Muscle of leg (tissue), 11 donors: ENCODE measurements around the gene CAV2. TPM values are rescaled to one million over a fixed set of nuclear protein-coding genes. Genes with fewer than 3 reads are reported as not detected.

Experiments
- DNase-seq: peaks from one replicate; pipeline ENCODE4 v3.0.0; 2013
- H3K27ac ChIP-seq: one replicate; pipeline ENCODE4 v1.5.1; 2013; ENCODE audit warnings: mild to moderate bottlenecking, low read length, control low read depth
- H3K27me3 ChIP-seq: one replicate; pipeline ENCODE4 v1.6.1; 2013; ENCODE audit warnings: low read length; ENCODE audit not compliant: control insufficient read depth, insufficient read depth
- H3K36me3 ChIP-seq: one replicate; pipeline ENCODE4 v1.6.1; 2013; ENCODE audit warnings: low read length; ENCODE audit not compliant: control insufficient read depth, insufficient read depth
- H3K4me1 ChIP-seq: one replicate; pipeline ENCODE4 v1.6.1; 2013; ENCODE audit warnings: low read length; ENCODE audit not compliant: control insufficient read depth, insufficient read depth
- H3K4me3 ChIP-seq: one replicate; pipeline ENCODE4 v1.5.1; 2013; ENCODE audit warnings: low read length, control low read depth
- H3K9me3 ChIP-seq: replicated peaks from 2 replicates; pipeline ENCODE4 v1.6.1; 2013; ENCODE audit warnings: low read depth, low read length; ENCODE audit not compliant: control insufficient read depth
- WGBS: methylation state at CpG from one replicate; pipeline ENCODE4 v1.1.5; 2013; ENCODE audit warnings: missing lambda C conversion rate; ENCODE audit not compliant: insufficient coverage; 5-methylcytosine and 5-hydroxymethylcytosine counted together
- polyA plus RNA-seq, 8 donors: library from polyadenylated mRNA; unstranded; fragments of 120-200 nt; gene quantifications; one replicate each; pipeline versions ENCODE4 v1.2.1 to v1.2.3, GENCODE V29; 2013; ENCODE audit warnings: inconsistent platforms in 1 of 8, low replicate concordance in 1 of 8; ENCODE audit not compliant: insufficient read length in 8 of 8, insufficient read depth in 1 of 8
- total RNA-seq: library from RNA; stranded (reverse); fragments of 120-200 nt; gene quantifications from one replicate; pipeline ENCODE4 v1.2.4, GENCODE V29; 2013

The CAV2 gene
- total and polyA plus RNA-seq, 9 donors: 33.6 to 50.3 (median 39.3) TPM

- no peak overlapping the region for H3K4me3 ChIP-seq
- DNase-seq: no peak
- no peaks in the 10 kb centered on the region for H3K4me1 ChIP-seq
- no CpG with 5 or more reads among the region's 3 CpGs for WGBS
- no peaks in the 10 kb centered on the region for H3K9me3 ChIP-seq
- no peak overlapping the region for H3K27ac ChIP-seq
- no peaks in the 10 kb centered on the region for H3K36me3 ChIP-seq
- H3K27me3 ChIP-seq: no peaks in the 10 kb centered on the region
Measured at GRCh38 chr7:116492654-116493109, 6.9 kb upstream of the CAV2 start.

DNA sequence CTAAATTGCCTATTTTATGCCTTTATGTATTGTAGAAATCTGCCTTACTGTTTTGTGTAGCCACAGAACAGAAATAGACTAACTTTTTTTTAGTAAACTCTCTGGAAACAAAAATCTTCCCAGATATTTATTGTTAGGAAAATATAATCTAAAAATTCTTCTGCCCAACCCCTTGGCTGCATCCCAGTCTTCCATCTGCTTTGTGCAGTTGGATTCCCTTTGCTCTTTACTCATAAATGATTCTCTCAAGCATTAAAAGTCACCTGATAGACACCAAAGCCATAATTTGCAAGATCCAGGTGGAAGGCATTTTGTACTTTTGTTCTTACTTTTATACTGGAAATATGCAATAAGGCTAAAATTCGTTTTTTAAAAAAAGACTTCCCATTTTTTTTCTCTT, 6.1 kb upstream of the CAV2 start:
- Histone ChIP-seq H3K27me3 (no peaks in the 10 kb centered on the region), H3K27ac (peak overlapping the region; percentile 56), H3K36me3 (no peaks in the 10 kb centered on the region), H3K4me1 (no peaks in the 10 kb centered on the region), H3K4me3 (no peak overlapping the region), H3K9me3 (no peaks in the 10 kb centered on the region)
- DNase-seq: peak; percentile 84
- WGBS: no CpG with 5 or more reads among the region's 1 CpG

- no peaks in the 10 kb centered on the region for H3K9me3 ChIP-seq
- no peak overlapping the region for H3K4me3 ChIP-seq
- peaks cover 3% of the 10 kb centered on the region for H3K27me3 ChIP-seq
- H3K4me1 ChIP-seq: peaks cover 5% of the 10 kb centered on the region
- no CpG with 5 or more reads among the region's 2 CpGs for WGBS
- H3K27ac ChIP-seq: no peak overlapping the region
- H3K36me3 ChIP-seq: no peaks in the 10 kb centered on the region
- no peak for DNase-seq
Measured at GRCh38 chr7:116494472-116494871, 5.1 kb upstream of the CAV2 start.

DNA sequence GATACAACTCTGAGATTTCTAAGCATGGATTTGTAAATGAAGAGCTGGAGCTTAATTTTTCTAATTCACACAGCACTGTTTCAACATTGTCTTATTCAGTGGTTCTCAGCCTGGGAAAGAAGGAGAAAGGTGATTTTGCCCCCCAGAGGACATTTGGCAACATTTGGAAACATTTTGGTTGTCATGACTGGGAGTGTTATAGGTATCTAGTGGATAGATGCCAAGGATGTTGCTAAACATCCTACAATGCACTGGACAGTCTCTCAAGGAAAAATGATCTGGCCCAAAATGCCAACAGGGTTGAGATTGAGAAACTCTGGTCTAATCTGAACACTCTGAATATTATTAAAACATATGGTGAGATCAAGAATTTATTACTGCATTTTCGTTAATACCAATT, 3.8 kb upstream of the CAV2 start:
- Histone ChIP-seq H3K4me1 (peaks cover 10% of the 10 kb centered on the region), H3K36me3 (no peaks in the 10 kb centered on the region), H3K9me3 (no peaks in the 10 kb centered on the region), H3K4me3 (no peak overlapping the region), H3K27ac (no peak overlapping the region), H3K27me3 (peaks cover 3% of the 10 kb centered on the region)
- no CpG with 5 or more reads among the region's 1 CpG for WGBS
- no peak for DNase-seq

DNA sequence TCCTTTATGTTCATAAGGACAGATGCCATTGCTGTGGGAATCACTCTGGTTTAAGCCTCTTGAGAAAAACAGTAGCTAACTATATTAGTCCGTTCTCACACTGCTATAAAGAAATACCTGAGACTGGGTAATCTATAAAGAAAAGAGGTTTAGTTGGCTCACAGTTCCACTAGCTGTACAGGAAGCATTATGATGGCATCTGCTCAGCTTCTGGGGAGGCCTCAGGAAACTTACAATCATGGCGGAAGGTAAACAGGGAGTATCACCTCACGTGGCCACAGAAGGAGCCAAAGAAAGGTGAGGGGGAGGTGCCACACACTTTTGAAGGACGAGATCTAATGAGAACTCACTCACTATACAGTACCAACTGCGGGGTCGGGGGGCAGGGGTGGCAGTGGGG, 2.9 kb upstream of the CAV2 start:
- Histone ChIP-seq H3K27ac (no peak overlapping the region), H3K4me1 (peaks cover 11% of the 10 kb centered on the region), H3K9me3 (no peaks in the 10 kb centered on the region)

GRCh38 chr7:116497708-116498107, 1.8 kb upstream of the CAV2 start:
- no peak for DNase-seq
- H3K36me3 ChIP-seq: no peaks in the 10 kb centered on the region
- no CpG with 5 or more reads among the region's 1 CpG for WGBS
- H3K27me3 ChIP-seq: peaks cover 3% of the 10 kb centered on the region
- no peak overlapping the region for H3K27ac ChIP-seq
- no peak overlapping the region for H3K4me3 ChIP-seq
- no peaks in the 10 kb centered on the region for H3K9me3 ChIP-seq
- H3K4me1 ChIP-seq: peaks cover 11% of the 10 kb centered on the region

More for the DNA sequence above, 2.9 kb upstream of the CAV2 start:
- WGBS: 100% methylated on average over 1 of the region's 6 CpGs
- DNase-seq: no peak
- H3K36me3 ChIP-seq: no peaks in the 10 kb centered on the region
- H3K27me3 ChIP-seq: peaks cover 3% of the 10 kb centered on the region
- H3K4me3 ChIP-seq: no peak overlapping the region

DNA sequence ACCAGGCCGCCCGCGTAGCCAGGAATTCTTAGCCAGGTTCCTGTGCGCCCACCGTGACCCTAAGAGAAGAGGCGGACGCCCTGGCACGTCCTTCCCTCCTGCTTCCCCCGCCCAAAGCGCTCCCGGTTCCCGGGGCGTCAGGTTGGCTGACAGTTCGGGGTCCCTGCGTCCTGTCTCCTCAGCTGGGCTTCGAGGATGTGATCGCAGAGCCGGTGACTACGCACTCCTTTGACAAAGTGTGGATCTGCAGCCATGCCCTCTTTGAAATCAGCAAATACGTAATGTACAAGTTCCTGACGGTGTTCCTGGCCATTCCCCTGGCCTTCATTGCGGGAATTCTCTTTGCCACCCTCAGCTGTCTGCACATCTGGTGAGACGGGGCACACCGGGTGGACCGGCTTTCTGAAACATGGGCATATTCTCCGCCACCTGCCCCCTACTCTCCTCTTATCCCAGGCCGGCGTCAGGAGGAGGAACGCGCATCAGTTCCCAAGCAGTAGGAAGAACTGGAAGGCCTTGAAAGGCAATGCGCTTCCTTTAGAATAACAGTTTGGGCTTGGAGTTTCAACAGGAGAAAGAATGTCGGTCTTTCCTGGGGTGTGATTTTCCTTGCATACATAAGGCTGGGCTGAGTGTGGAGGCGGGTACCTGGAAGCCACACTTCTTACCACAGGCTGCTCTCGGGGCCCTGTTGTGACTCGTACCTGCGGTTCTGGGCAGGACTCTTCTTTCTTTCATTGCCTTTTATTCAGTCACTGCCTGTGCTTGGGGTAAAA, 728 bp downstream of the CAV2 start:
- peak overlapping the region; percentile 75 for H3K4me3 ChIP-seq
- 1% methylated on average over 26 of the region's 36 CpGs for WGBS
- H3K9me3 ChIP-seq: no peaks in the 10 kb centered on the region
- DNase-seq: peak; percentile 51
- H3K27ac ChIP-seq: peak overlapping the region; percentile 81
- peaks cover 3% of the 10 kb centered on the region for H3K27me3 ChIP-seq
- peaks cover 11% of the 10 kb centered on the region for H3K4me1 ChIP-seq
- H3K36me3 ChIP-seq: no peaks in the 10 kb centered on the region

- H3K36me3 ChIP-seq: no peaks in the 10 kb centered on the region
- no peak for DNase-seq
- H3K4me1 ChIP-seq: peaks cover 11% of the 10 kb centered on the region
- H3K27ac ChIP-seq: peak overlapping the region; percentile 81
- peak overlapping the region; percentile 3 for H3K4me3 ChIP-seq
- H3K27me3 ChIP-seq: peaks cover 3% of the 10 kb centered on the region
- H3K9me3 ChIP-seq: no peaks in the 10 kb centered on the region
- 60% methylated on average over 1 of the region's 5 CpGs for WGBS
Measured at GRCh38 chr7:116501425-116502167, 2.1 kb downstream of the CAV2 start.

DNA sequence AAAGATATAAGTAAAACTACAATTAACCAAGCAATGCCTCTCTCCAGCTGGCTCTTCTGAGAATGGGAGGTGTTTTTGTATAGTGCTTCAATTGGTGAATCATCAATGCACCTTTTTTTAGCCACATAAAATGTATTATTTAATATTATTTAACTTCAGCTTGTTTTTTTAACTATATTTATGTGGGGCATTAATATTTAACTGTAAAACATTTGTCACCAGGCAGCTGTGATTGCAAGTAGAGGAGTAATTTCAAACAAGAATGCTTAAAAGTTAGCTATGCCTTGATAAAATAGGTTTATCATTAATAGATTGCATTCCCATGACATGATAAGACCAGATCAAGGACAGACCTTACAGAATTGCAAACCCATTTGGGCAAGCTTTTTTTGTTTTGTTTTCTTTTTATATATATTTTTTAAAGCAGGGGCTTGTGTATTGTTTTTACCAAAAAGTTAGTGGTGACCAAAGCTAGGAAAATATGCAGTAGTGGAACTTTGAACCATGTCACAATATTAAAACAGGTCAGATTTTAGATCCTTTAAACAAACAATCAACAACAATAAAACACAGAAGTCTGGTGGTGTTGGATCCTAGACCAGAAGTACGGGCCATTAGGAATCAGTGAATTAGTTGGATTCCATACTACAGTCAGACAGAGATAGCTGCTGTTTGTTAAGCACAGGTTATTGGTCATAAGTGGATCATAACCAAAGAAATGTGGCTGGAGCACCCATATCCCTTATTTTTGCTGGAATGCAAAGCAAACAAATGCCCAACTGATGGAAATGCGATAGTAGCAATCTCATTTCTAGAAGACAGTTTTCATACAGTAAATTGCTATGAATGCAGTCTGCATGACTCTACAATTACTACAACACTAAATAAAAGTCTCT, 2.9 kb downstream of the CAV2 start:
- H3K4me3 ChIP-seq: no peak overlapping the region
- DNase-seq: no peak
- WGBS: no CpG with 5 or more reads among the region's 2 CpGs
- H3K4me1 ChIP-seq: peaks cover 11% of the 10 kb centered on the region
- H3K27ac ChIP-seq: no peak overlapping the region
- no peaks in the 10 kb centered on the region for H3K36me3 ChIP-seq
- no peaks in the 10 kb centered on the region for H3K9me3 ChIP-seq
- H3K27me3 ChIP-seq: peaks cover 3% of the 10 kb centered on the region

- no peak overlapping the region for H3K4me3 ChIP-seq
- H3K4me1 ChIP-seq: peaks cover 10% of the 10 kb centered on the region
- peaks cover 3% of the 10 kb centered on the region for H3K27me3 ChIP-seq
- H3K27ac ChIP-seq: no peak overlapping the region
- H3K36me3 ChIP-seq: no peaks in the 10 kb centered on the region
- DNase-seq: no peak
- H3K9me3 ChIP-seq: no peaks in the 10 kb centered on the region
Measured at GRCh38 chr7:116503835-116504234, 4.3 kb downstream of the CAV2 start.
